Upper lobe of left lung (tissue), 6 donors: ENCODE measurements around the gene GPSM1. TPM values are rescaled to one million over a fixed set of nuclear protein-coding genes. Genes with fewer than 3 reads are reported as not detected.
A peak's percentile ranks its signal among the peaks of the same experiment; 100 is the strongest.

Experiments
- ATAC-seq, 2 donors: fragments of 200-7000 bp; cut with Tn5 transposase; one replicate each; pipeline ENCODE4 v1.9.1; 2022; ENCODE audit warnings: mild to moderate bottlenecking in 2 of 2, moderate library complexity in 2 of 2; ENCODE audit not compliant: low FRiP score in 2 of 2
- DNase-seq, 2 donors: peaks; one replicate each; pipeline ENCODE4 v3.0.0-alpha.2; 2019 to 2020
- H3K27ac ChIP-seq, 4 donors: fragments of 200-600 bp; sonication (generic); one replicate each; pipeline ENCODE4 v1.5.1; 2016 to 2019
- H3K27me3 ChIP-seq, 4 donors: fragments of 200-600 bp; sonication (generic); one replicate each; pipeline ENCODE4 v1.5.1; 2017 to 2019
- H3K36me3 ChIP-seq, 4 donors: fragments of 200-600 bp; sonication (generic); one replicate each; pipeline ENCODE4 v1.5.1; 2016 to 2019
- H3K4me1 ChIP-seq, 4 donors: fragments of 200-600 bp; sonication (generic); one replicate each; pipeline ENCODE4 v1.5.1; 2018 to 2019
- H3K4me3 ChIP-seq, 4 donors: fragments of 200-600 bp; sonication (generic); one replicate each; pipeline ENCODE4 v1.5.1; 2017 to 2019; ENCODE audit warnings: mild to moderate bottlenecking in 2 of 4, moderate library complexity in 1 of 4
- H3K9me3 ChIP-seq, 4 donors: fragments of 200-600 bp; sonication (generic); one replicate each; pipeline ENCODE4 v1.5.1; 2018 to 2019
- EP300 ChIP-seq, 4 donors: sonication (generic); formaldehyde crosslinking; IDR thresholded peaks; one replicate each; pipeline ENCODE4 v1.5.1; 2017; ENCODE audit warnings: antibody characterized with exemption in 4 of 4, control low read depth in 2 of 4
- POLR2A ChIP-seq, 4 donors: fragments of 450-650 bp; IDR thresholded peaks; one replicate each; pipeline ENCODE4 v1.5.1; 2016 to 2017; ENCODE audit warnings: antibody characterized with exemption in 4 of 4, mild to moderate bottlenecking in 2 of 4
- POLR2AphosphoS5 ChIP-seq, 2 donors: sonication (generic); formaldehyde crosslinking; IDR thresholded peaks; one replicate each; pipeline ENCODE4 v1.5.1; 2017; ENCODE audit warnings: antibody characterized with exemption in 2 of 2
- WGBS, 2 donors: methylation state at CpG; one replicate each; pipeline ENCODE4 v1.1.5; 2017 to 2018; 5-methylcytosine and 5-hydroxymethylcytosine counted together
- total RNA-seq, 6 donors: library from RNA; depleted of rRNA in 4 of 6; stranded (reverse); fragments of >200 nt in 4 of 6; gene quantifications; one replicate each; pipeline versions ENCODE4 v1.1.0 to v1.2.1, GENCODE V29; 2016 to 2021
- TF ChIP-seq, protein P1 (sequence below), 6 experiments: fragments of 450-650 bp in 4 of 6; fragments of 200-600 bp in 2 of 6; sonication (generic) in 2 of 6; IDR thresholded peaks; one replicate each; pipeline ENCODE4 v1.5.1; 2016 to 2019; ENCODE audit warnings: antibody characterized with exemption in 6 of 6
- donor health status: DM: no; HTN: no; CAD: no; lungs with moderate emphysema.
- donor health status: DM: no; HTN: yes; CAD: no; lungs with severe emphysema.

GPSM1 gene
- total RNA-seq, 6 donors from 2014 or later = 10.0 to 78.6 (median 24.2) TPM

- Histone ChIP-seq H3K9me3 (no peaks in the 10 kb centered on the region), H3K4me1 (peaks cover 17 to 26% (median 22%) of the 10 kb centered on the region in 4 donors), H3K36me3 (peaks cover 0 to 7% (median 2%) of the 10 kb centered on the region in 4 donors), H3K4me3 (no peak overlapping the region), H3K27me3 (no peaks in the 10 kb centered on the region), H3K27ac (no peak overlapping the region)
- WGBS, 2 donors = 90 to 93% methylated on average over 8 to 9 of the region's 9 CpGs
- no peak for TF ChIP-seq EP300 (IDR thresholded peaks at IDR 0.05)
- no peak for TF ChIP-seq POLR2A (IDR thresholded peaks at IDR 0.05)
- no peak for TF ChIP-seq POLR2AphosphoS5 (IDR thresholded peaks at IDR 0.05)
- TF ChIP-seq, protein P1, sequence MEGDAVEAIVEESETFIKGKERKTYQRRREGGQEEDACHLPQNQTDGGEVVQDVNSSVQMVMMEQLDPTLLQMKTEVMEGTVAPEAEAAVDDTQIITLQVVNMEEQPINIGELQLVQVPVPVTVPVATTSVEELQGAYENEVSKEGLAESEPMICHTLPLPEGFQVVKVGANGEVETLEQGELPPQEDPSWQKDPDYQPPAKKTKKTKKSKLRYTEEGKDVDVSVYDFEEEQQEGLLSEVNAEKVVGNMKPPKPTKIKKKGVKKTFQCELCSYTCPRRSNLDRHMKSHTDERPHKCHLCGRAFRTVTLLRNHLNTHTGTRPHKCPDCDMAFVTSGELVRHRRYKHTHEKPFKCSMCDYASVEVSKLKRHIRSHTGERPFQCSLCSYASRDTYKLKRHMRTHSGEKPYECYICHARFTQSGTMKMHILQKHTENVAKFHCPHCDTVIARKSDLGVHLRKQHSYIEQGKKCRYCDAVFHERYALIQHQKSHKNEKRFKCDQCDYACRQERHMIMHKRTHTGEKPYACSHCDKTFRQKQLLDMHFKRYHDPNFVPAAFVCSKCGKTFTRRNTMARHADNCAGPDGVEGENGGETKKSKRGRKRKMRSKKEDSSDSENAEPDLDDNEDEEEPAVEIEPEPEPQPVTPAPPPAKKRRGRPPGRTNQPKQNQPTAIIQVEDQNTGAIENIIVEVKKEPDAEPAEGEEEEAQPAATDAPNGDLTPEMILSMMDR (IDR thresholded peaks at IDR 0.05) = no peak
- ATAC-seq (no peak), DNase-seq (peak in 1 of 2 donors; percentile 65)
Observed at GRCh38 chr9:136366826-136367225, 39.5 kb downstream of the GPSM1 start.

- no peak overlapping the region for H3K27ac ChIP-seq
- peaks cover 0 to 7% (median 0%) of the 10 kb centered on the region in 4 donors for H3K36me3 ChIP-seq
- H3K4me3 ChIP-seq = no peak overlapping the region
- WGBS, 2 donors = 88 to 93% methylated on average over 28 to 43 of the region's 45 CpGs
- TF ChIP-seq, protein P1 (IDR thresholded peaks at IDR 0.05) = no peak
- TF ChIP-seq EP300 (IDR thresholded peaks at IDR 0.05) (no peak), POLR2A (IDR thresholded peaks at IDR 0.05) (no peak), POLR2AphosphoS5 (IDR thresholded peaks at IDR 0.05) (no peak)
- ATAC-seq (no peak), DNase-seq (peak in 1 of 2 donors; percentile 79)
- no peaks in the 10 kb centered on the region for H3K27me3 ChIP-seq
- peaks cover 17 to 27% (median 24%) of the 10 kb centered on the region in 4 donors for H3K4me1 ChIP-seq
- H3K9me3 ChIP-seq = no peaks in the 10 kb centered on the region
Observed at GRCh38 chr9:136367296-136368145, 40.2 kb downstream of the GPSM1 start.

GRCh38 chr9:136368190-136368589 lies 40.9 kb downstream of the GPSM1 start:
- no peak overlapping the region for H3K27ac ChIP-seq
- H3K4me1 ChIP-seq = peaks cover 18 to 29% (median 25%) of the 10 kb centered on the region in 4 donors
- no peak for TF ChIP-seq POLR2AphosphoS5 (IDR thresholded peaks at IDR 0.05)
- ATAC-seq = no peak
- H3K27me3 ChIP-seq = no peaks in the 10 kb centered on the region
- DNase-seq = peak in 1 of 2 donors; percentile 66
- H3K36me3 ChIP-seq = peaks cover 0 to 7% (median 0%) of the 10 kb centered on the region in 4 donors
- no peak overlapping the region for H3K4me3 ChIP-seq
- H3K9me3 ChIP-seq = no peaks in the 10 kb centered on the region
- 73 to 76% methylated on average over 7 to 15 of the region's 18 CpGs for WGBS, 2 donors

GRCh38 chr9:136370037-136370436 lies 42.7 kb downstream of the GPSM1 start:
- H3K4me1 ChIP-seq = peaks cover 10 to 22% (median 18%) of the 10 kb centered on the region in 4 donors

More at GRCh38 chr9:136370037-136370436, 42.7 kb downstream of the GPSM1 start:
- no peaks in the 10 kb centered on the region for H3K9me3 ChIP-seq
- H3K27ac ChIP-seq = no peak overlapping the region
- WGBS, 2 donors = 95 to 100% methylated on average over 2 to 19 of the region's 19 CpGs
- no peaks in the 10 kb centered on the region for H3K27me3 ChIP-seq
- H3K36me3 ChIP-seq = peaks cover 0 to 7% (median 0%) of the 10 kb centered on the region in 4 donors
- H3K4me3 ChIP-seq = no peak overlapping the region
- no peak for TF ChIP-seq POLR2A (IDR thresholded peaks at IDR 0.05)
- TF ChIP-seq, protein P1 (IDR thresholded peaks at IDR 0.05) = no peak
- TF ChIP-seq EP300 (IDR thresholded peaks at IDR 0.05) = no peak
- TF ChIP-seq POLR2AphosphoS5 (IDR thresholded peaks at IDR 0.05) = no peak
- no peak for ATAC-seq
- DNase-seq = peak in 1 of 2 donors; percentile 82
